ENCODE measurements around the gene ROMO1.
A peak's percentile ranks its signal among the peaks of the same experiment; 100 is the strongest.

The ROMO1 gene

DNA sequence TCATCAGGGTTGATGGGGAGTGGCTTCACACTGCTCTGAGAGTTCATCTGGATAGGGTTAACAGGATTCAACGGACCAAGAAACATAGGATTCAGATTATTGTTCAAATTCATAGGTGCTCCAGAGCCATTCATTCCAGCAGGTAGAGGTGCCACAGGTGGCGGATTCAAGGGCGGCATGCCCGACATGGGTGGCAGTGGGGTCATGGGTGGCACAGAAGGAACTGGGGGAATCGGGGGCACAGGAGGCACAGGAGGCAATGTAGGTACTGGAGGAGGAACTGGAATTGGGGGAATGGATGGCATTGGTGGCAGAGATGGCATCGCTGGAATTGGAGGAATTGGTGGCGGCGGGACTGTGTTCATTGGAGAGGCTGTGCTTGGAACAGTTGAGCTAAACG, 44.8 kb upstream of the ROMO1 start:
- TF ChIP-seq CTCF (IDR thresholded peaks at IDR 0.05; ENCODE audit: low read depth, low read length): no peak
- no peak overlapping the region for H3K4me3 ChIP-seq (ENCODE audit: low read depth, low read length)
- DNase-seq (ENCODE audit: low read depth, low spot score): no peak
- in situ Hi-C loops (cut with HindIII; ENCODE audit: low sequenced_read_pairs): no loop called here

DNA sequence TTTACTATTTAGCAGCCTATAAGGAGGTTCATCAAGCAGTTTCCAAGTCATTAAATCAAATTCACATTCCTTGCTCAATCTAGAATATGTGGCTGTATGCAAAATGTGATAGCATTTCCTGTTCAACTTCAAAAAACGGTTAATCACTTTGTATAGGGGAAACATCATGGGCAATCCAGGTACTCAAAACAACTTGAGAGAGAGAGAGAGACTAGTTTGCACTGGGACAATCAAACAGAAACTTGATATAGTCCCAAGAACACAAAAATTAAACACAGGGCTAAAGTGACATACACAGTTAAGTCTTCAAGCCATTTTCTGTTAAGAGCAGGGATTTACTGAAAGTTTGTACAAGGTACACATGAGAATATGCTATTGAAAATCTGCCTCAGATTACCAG, 41.9 kb upstream of the ROMO1 start:
- in situ Hi-C loops (cut with HindIII; ENCODE audit: low sequenced_read_pairs): no loop called here

DNA sequence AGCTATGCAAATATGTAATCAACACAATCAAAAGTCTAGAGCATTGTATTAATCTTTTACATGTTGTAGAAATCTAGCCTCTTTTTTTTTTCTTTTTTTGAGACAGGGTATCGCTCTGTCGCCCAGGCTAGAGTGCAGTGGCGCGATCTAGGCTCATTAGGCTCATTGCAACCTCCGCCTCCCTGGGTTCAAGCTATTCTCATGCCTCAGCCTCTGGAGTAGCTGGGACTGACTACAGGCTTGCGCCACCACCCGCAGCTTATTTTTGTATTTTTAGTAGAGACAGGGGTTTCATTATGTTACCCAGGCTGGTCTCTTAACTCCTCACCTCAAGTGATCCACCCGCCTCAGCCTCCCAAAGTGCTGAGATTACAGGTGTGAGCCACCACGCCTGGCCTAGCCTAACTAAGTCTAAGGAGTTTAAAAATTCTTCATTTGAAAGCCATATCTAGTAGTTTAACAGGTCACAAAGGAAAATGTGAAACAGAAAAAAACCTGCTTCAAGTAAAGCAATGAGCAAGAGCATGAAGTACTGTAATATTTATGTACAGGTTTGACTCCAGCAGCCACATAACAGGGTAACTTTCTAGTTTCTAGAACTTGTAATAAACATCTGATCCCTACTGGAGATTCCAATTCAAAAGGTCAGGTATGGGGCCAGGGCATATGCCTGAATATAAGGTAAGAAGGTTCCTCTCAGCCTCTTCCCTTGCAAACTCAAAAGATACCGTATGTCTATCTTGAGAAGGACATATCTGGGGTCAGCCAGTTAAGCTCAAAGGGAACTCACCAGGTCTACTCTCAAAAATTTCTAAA, 38.9 kb upstream of the ROMO1 start:
- no peak for TF ChIP-seq CTCF (IDR thresholded peaks at IDR 0.05; ENCODE audit: low read depth, low read length)
- H3K4me3 ChIP-seq (ENCODE audit: low read depth, low read length): no peak overlapping the region
- in situ Hi-C loops (cut with HindIII; ENCODE audit: low sequenced_read_pairs): no loop called here
- DNase-seq (ENCODE audit: low read depth, low spot score): no peak

More for the DNA sequence above, 41.9 kb upstream of the ROMO1 start:
- DNase-seq (ENCODE audit: low read depth, low spot score): no peak
- no peak overlapping the region for H3K4me3 ChIP-seq (ENCODE audit: low read depth, low read length)
- TF ChIP-seq CTCF (IDR thresholded peaks at IDR 0.05; ENCODE audit: low read depth, low read length): no peak

- no peak for TF ChIP-seq CTCF (IDR thresholded peaks at IDR 0.05; ENCODE audit: low read depth, low read length)
- peak; percentile 10 for DNase-seq (ENCODE audit: low read depth, low spot score)
- in situ Hi-C loops (cut with HindIII; ENCODE audit: low sequenced_read_pairs): no loop called here
- H3K4me3 ChIP-seq (ENCODE audit: low read depth, low read length): no peak overlapping the region
Observed at GRCh38 chr20:35661053-35661452, 38.2 kb upstream of the ROMO1 start.

GRCh38 chr20:35661908-35662307, 37.3 kb upstream of the ROMO1 start:
- in situ Hi-C loops (cut with HindIII; ENCODE audit: low sequenced_read_pairs): no loop called here
- DNase-seq (ENCODE audit: low read depth, low spot score): no peak
- no peak for TF ChIP-seq CTCF (IDR thresholded peaks at IDR 0.05; ENCODE audit: low read depth, low read length)
- peak overlapping the region; percentile 7 for H3K4me3 ChIP-seq (ENCODE audit: low read depth, low read length)

GRCh38 chr20:35662551-35662950, 36.7 kb upstream of the ROMO1 start:
- no peak for DNase-seq (ENCODE audit: low read depth, low spot score)
- H3K4me3 ChIP-seq (ENCODE audit: low read depth, low read length): peak overlapping the region; percentile 11
- no peak for TF ChIP-seq CTCF (IDR thresholded peaks at IDR 0.05; ENCODE audit: low read depth, low read length)
- in situ Hi-C loops (cut with HindIII; ENCODE audit: low sequenced_read_pairs): no loop called here
